HCT116 (cell line): ENCODE data around the gene ZNF335. TPM values are rescaled to one million over a fixed set of nuclear protein-coding genes. Genes with fewer than 3 reads are reported as not detected.

Source experiments
- ATAC-seq: fragments of 200-7000 bp; cut with Tn5 transposase; 2 replicates; pipeline ENCODE4 v1.9.1; 2020; ENCODE audit warnings: mild to moderate bottlenecking, moderate library complexity
- BruUV-seq: library from RNA; stranded (reverse); fragments of 400-500 nt; replicated peaks from 2 replicates; lab custom pipeline; 2021; lab: Mats Ljungman, UMichigan
- CTCF ChIA-PET: fragments of 300-600 bp; sonication (Branson Sonifier 250); formaldehyde crosslinking; loops from one replicate; lab custom pipeline; 2021; ENCODE audit warnings: antibody characterized with exemption; lab: Charles Lee
- POLR2A ChIA-PET: fragments of 300-600, 350-600 bp; sonication (Branson Sonifier 250); formaldehyde crosslinking; loops from one replicate; lab custom pipeline; 2021; ENCODE audit warnings: antibody characterized with exemption; lab: Charles Lee
- RAD21 ChIA-PET, 2 experiments: fragments of 300-600 bp; sonication (Branson Sonifier 250); formaldehyde crosslinking; loops; one replicate each; lab custom pipeline; 2023; ENCODE audit warnings: low total read pairs in 2 of 2; ENCODE audit not compliant: uncharacterized antibody in 2 of 2, unreplicated experiment in 2 of 2, low non-redundant PET in 1 of 2; lab: Charles Lee
- DNase-seq: peaks from one replicate; pipeline ENCODE4 v3.0.0-alpha.2; 2010; ENCODE audit warnings: low read depth, low spot score
- H2AFZ ChIP-seq: fragments of 200-600 bp; shearing (Covaris generic), sonication (generic); 2 replicates; pipeline ENCODE4 v1.6.1; 2017; ENCODE audit warnings: low read depth, mixed run types, mixed read lengths, antibody characterized with exemption, low read length; ENCODE audit not compliant: poor library complexity, severe bottlenecking
- H3K27ac ChIP-seq: 2 replicates; pipeline ENCODE4 v1.5.1; 2012; ENCODE audit warnings: low read depth, low read length
- H3K27me3 ChIP-seq: fragments of 200-600 bp; sonication (generic); 2 replicates; pipeline ENCODE4 v1.6.1; 2016; ENCODE audit warnings: mixed run types, low read length, mixed read lengths; ENCODE audit not compliant: insufficient read depth
- H3K36me3 ChIP-seq, 2 experiments: fragments of 200-500 bp in 1 of 2; fragments of 200-600 bp in 1 of 2; sonication (Bioruptor generic) in 1 of 2; sonication (generic) in 1 of 2; 2 replicates each; pipeline versions ENCODE4 v1.5.1 to v1.6.1; 2014 to 2016; ENCODE audit warnings: low read length in 2 of 2, inconsistent platforms in 1 of 2, mixed read lengths in 1 of 2, mixed run types in 1 of 2; ENCODE audit not compliant: insufficient read depth in 2 of 2, control insufficient read depth in 1 of 2
- H3K4me1 ChIP-seq, 2 experiments: fragments of 200-600 bp in 1 of 2; sonication (generic) in 1 of 2; 2 replicates each; pipeline versions ENCODE4 v1.5.1 to v1.6.1; 2012 to 2017; ENCODE audit warnings: low read length in 2 of 2, inconsistent platforms in 1 of 2, mild to moderate bottlenecking in 1 of 2, mixed read lengths in 1 of 2, mixed run types in 1 of 2, moderate library complexity in 1 of 2; ENCODE audit not compliant: insufficient read depth in 2 of 2, control insufficient read depth in 1 of 2
- H3K4me2 ChIP-seq: fragments of 200-600 bp; sonication (generic); 2 replicates; pipeline ENCODE4 v1.6.1; 2017; ENCODE audit warnings: mixed run types, low read length, mixed read lengths
- H3K4me3 ChIP-seq, 2 experiments: fragments of 200-600 bp in 1 of 2; sonication (generic) in 1 of 2; replicated peaks in 1 of 2; 2 replicates each; pipeline ENCODE4 v1.5.1; 2011 to 2016; ENCODE audit warnings: low read length in 2 of 2, control low read depth in 1 of 2, low read depth in 1 of 2, mild to moderate bottlenecking in 1 of 2, mixed read lengths in 1 of 2, mixed run types in 1 of 2
- H3K79me2 ChIP-seq: fragments of 200-600 bp; sonication (generic); 2 replicates; pipeline ENCODE4 v1.6.1; 2017; ENCODE audit warnings: mild to moderate bottlenecking, mixed run types, low read length, moderate library complexity, mixed read lengths; ENCODE audit not compliant: insufficient read depth
- H3K9ac ChIP-seq: fragments of 200-600 bp; sonication (generic); 2 replicates; pipeline ENCODE4 v1.6.1; 2016; ENCODE audit warnings: low read length, mixed read lengths
- H3K9me2 ChIP-seq: fragments of 200-600 bp; sonication (generic), shearing (Covaris generic); 2 replicates; pipeline ENCODE4 v1.6.1; 2017; ENCODE audit warnings: mixed run types, mild to moderate bottlenecking, moderate library complexity; ENCODE audit not compliant: insufficient read depth
- H3K9me3 ChIP-seq, 2 experiments: fragments of 200-500 bp in 1 of 2; fragments of 200-600 bp in 1 of 2; sonication (Bioruptor generic) in 1 of 2; sonication (generic) in 1 of 2; 2 replicates each; pipeline ENCODE4 v1.6.1; 2014 to 2017; ENCODE audit warnings: low read length in 2 of 2, mixed read lengths in 2 of 2, inconsistent platforms in 1 of 2, low read depth in 1 of 2, mild to moderate bottlenecking in 1 of 2, mixed run types in 1 of 2, moderate library complexity in 1 of 2; ENCODE audit not compliant: control insufficient read depth in 1 of 2, insufficient read depth in 1 of 2
- H4K20me1 ChIP-seq: fragments of 200-600 bp; sonication (generic), shearing (Covaris generic); 2 replicates; pipeline ENCODE4 v1.6.1; 2017; ENCODE audit warnings: mixed run types, mild to moderate bottlenecking, moderate library complexity; ENCODE audit not compliant: insufficient read depth
- ATF3 ChIP-seq: IDR thresholded peaks from 2 replicates; pipeline ENCODE4 v1.6.1; 2012
- CEBPB ChIP-seq: IDR thresholded peaks from 2 replicates; pipeline ENCODE4 v1.6.1; 2012; ENCODE audit warnings: low read depth
- CTCF ChIP-seq, 3 experiments: fragments of 200-600 bp in 1 of 3; sonication (generic) in 1 of 3; IDR thresholded peaks in 2 of 3; conservative IDR thresholded peaks in 1 of 3; 2 replicates each; pipeline ENCODE4 v1.5.1; 2012 to 2017; ENCODE audit warnings: low read depth in 2 of 3, low read length in 2 of 3, antibody characterized with exemption in 1 of 3, borderline replicate concordance in 1 of 3, control low read depth in 1 of 3, mild to moderate bottlenecking in 1 of 3, mixed read lengths in 1 of 3, mixed run types in 1 of 3, moderate library complexity in 1 of 3; ENCODE audit not compliant: insufficient read depth in 1 of 3
- EGR1 ChIP-seq: IDR thresholded peaks from 2 replicates; pipeline ENCODE4 v1.6.1; 2012; ENCODE audit warnings: low read depth
- ELF1 ChIP-seq: IDR thresholded peaks from 2 replicates; pipeline ENCODE4 v1.6.1; 2012; ENCODE audit warnings: low read depth, borderline replicate concordance
- EZH2 ChIP-seq: fragments of 200-600 bp; sonication (generic); IDR thresholded peaks from 2 replicates; pipeline ENCODE4 v1.6.1; 2017; ENCODE audit warnings: antibody characterized with exemption, mixed run types
- EZH2phosphoT487 ChIP-seq: fragments of 200-600 bp; IDR thresholded peaks from 2 replicates; pipeline ENCODE4 v1.6.1; 2018; ENCODE audit warnings: antibody characterized with exemption, borderline replicate concordance
- FOSL1 ChIP-seq: IDR thresholded peaks from 2 replicates; pipeline ENCODE4 v1.6.1; 2012; ENCODE audit warnings: low read depth
- MAX ChIP-seq: IDR thresholded peaks from 2 replicates; pipeline ENCODE4 v1.6.1; 2012
- POLR2A ChIP-seq: IDR thresholded peaks from 2 replicates; pipeline ENCODE4 v1.7.0; 2011; ENCODE audit warnings: borderline replicate concordance; ENCODE audit not compliant: insufficient read depth, insufficient read length; ENCODE audit errors: extremely low read depth
- POLR2AphosphoS5 ChIP-seq: IDR thresholded peaks from 2 replicates; pipeline ENCODE4 v1.6.1; 2011; ENCODE audit warnings: mild to moderate bottlenecking, low read depth, low read length, moderate library complexity
- RAD21 ChIP-seq: IDR thresholded peaks from 2 replicates; pipeline ENCODE4 v1.6.1; 2012; ENCODE audit warnings: low read depth, mild to moderate bottlenecking
- SIN3A ChIP-seq: IDR thresholded peaks from 2 replicates; pipeline ENCODE4 v1.6.1; 2012; ENCODE audit warnings: low read depth
- SRF ChIP-seq: IDR thresholded peaks from 2 replicates; pipeline ENCODE4 v1.6.1; 2012; ENCODE audit warnings: low read depth
- YY1 ChIP-seq: IDR thresholded peaks from 2 replicates; pipeline ENCODE4 v1.6.1; 2011; ENCODE audit warnings: low read length, low read depth, moderate library complexity, mild to moderate bottlenecking; ENCODE audit not compliant: insufficient replicate concordance; ENCODE audit errors: extremely low read depth
- ZBTB33 ChIP-seq: IDR thresholded peaks from 2 replicates; pipeline ENCODE4 v1.6.1; 2011; ENCODE audit warnings: mild to moderate bottlenecking, low read length, moderate library complexity; ENCODE audit not compliant: insufficient replicate concordance; ENCODE audit errors: extremely low read depth
- ZFX ChIP-seq: fragments of 450-650 bp; IDR thresholded peaks from 2 replicates; pipeline ENCODE4 v1.6.1; 2017
- ZNF274 ChIP-seq: fragments of 200-500 bp; sonication (Bioruptor generic); IDR thresholded peaks from 2 replicates; pipeline ENCODE4 v1.6.1; 2014; ENCODE audit warnings: mild to moderate bottlenecking, low read depth, low read length, inconsistent platforms
- intact Hi-C: fragments of 100-400 bp; cut with micrococcal nuclease; formaldehyde crosslinking; loops from 2 replicates; pipeline ENCODE4 v1.10.0; 2022
- total RNA-seq: library from RNA; stranded (reverse); gene quantifications from one replicate; pipeline ENCODE4 v1.2.1, GENCODE V29; 2021; ENCODE audit not compliant: unreplicated experiment

ZNF335 gene
- total RNA-seq, 1 experiment from 2014 or later = 20.8 TPM

GRCh38 chr20:45917790-45918141 lies 54.2 kb downstream of the ZNF335 start:
- no peak overlapping the region for H3K9ac ChIP-seq
- POLR2A ChIA-PET = no interaction called here
- H3K79me2 ChIP-seq = no peaks in the 10 kb centered on the region
- no peaks in the 10 kb centered on the region for H3K9me3 ChIP-seq
- H3K4me1 ChIP-seq = no peaks in the 10 kb centered on the region
- BruUV-seq = no TSS peak
- H2AFZ ChIP-seq = no peak overlapping the region
- H4K20me1 ChIP-seq = no peaks in the 10 kb centered on the region
- no peak for DNase-seq
- H3K9me2 ChIP-seq = no peaks in the 10 kb centered on the region
- intact Hi-C loops = no loop called here
- no peak overlapping the region for H3K4me3 ChIP-seq
- no peak for ATAC-seq
- H3K27ac ChIP-seq = no peak overlapping the region
- no peak overlapping the region for H3K4me2 ChIP-seq
- no peaks in the 10 kb centered on the region for H3K27me3 ChIP-seq
- CTCF ChIA-PET = interaction anchor here (1.1 kb wide), 1 partner anchor 16 kb away, joined by 3 read pairs; no protein-coding TSS in a partner anchor
- RAD21 ChIA-PET = no interaction called here
- no peak for TF ChIP-seq MAX
- no peaks in the 10 kb centered on the region for H3K36me3 ChIP-seq

- POLR2A ChIA-PET = no interaction called here
- no peaks in the 10 kb centered on the region for H3K27me3 ChIP-seq
- no peak overlapping the region for H3K4me2 ChIP-seq
- intact Hi-C loops = no loop called here
- no peaks in the 10 kb centered on the region for H3K9me3 ChIP-seq
- H3K4me3 ChIP-seq = no peak overlapping the region
- RAD21 ChIA-PET = no interaction called here
- H3K9me2 ChIP-seq = no peaks in the 10 kb centered on the region
- H3K27ac ChIP-seq = no peak overlapping the region
- H3K4me1 ChIP-seq = peaks cover 0 to 15% of the 10 kb centered on the region in 2 experiments; a peak in 3 of 4 replicates
- ATAC-seq (no peak), DNase-seq (no peak)
- no peak overlapping the region for H2AFZ ChIP-seq
- BruUV-seq = no TSS peak
- no peaks in the 10 kb centered on the region for H4K20me1 ChIP-seq
- no peaks in the 10 kb centered on the region for H3K79me2 ChIP-seq
- no peaks in the 10 kb centered on the region for H3K36me3 ChIP-seq
- CTCF ChIA-PET = no interaction called here
- H3K9ac ChIP-seq = no peak overlapping the region
- TF ChIP-seq EZH2 (no peak), ATF3 (no peak), CEBPB (no peak), ZBTB33 (no peak), ELF1 (no peak), ZFX (no peak), EGR1 (no peak), RAD21 (no peak), MAX (no peak), YY1 (no peak), POLR2AphosphoS5 (no peak), CTCF (IDR thresholded peaks at IDR 0.05 in 2 of 3, conservative IDR thresholded peaks at IDR 0.05 in 1 of 3; ENCODE audit: borderline replicate concordance in 1 of 3, insufficient read depth in 1 of 3, low read depth in 2 of 3, low read length in 2 of 3) (no peak), FOSL1 (no peak), SRF (no peak), SIN3A (no peak), ZNF274 (no peak), EZH2phosphoT487 (no peak), POLR2A (no peak)
Measured at GRCh38 chr20:45913116-45913515, 58.9 kb downstream of the ZNF335 start.
